NB4 (cell line): ENCODE data around the gene GGTA1.

Source experiments
- CTCF ChIP-seq: IDR thresholded peaks from one replicate; pipeline ENCODE4 v1.5.1; 2012; ENCODE audit warnings: low read depth, low read length
- MAX ChIP-seq: IDR thresholded peaks from 2 replicates; pipeline ENCODE4 v1.6.1; 2011; ENCODE audit warnings: low read depth, low read length
- MYC ChIP-seq: IDR thresholded peaks from 2 replicates; pipeline ENCODE4 v1.6.1; 2011; ENCODE audit warnings: low read depth, low read length
- POLR2A ChIP-seq: IDR thresholded peaks from 2 replicates; pipeline ENCODE4 v1.6.1; 2011; ENCODE audit warnings: mild to moderate bottlenecking; ENCODE audit not compliant: insufficient read length; ENCODE audit errors: extremely low read depth

GRCh38 chr9:121491111-121491510 is 8.5 kb downstream of the GGTA1 start:
- TF ChIP-seq CTCF (no peak), POLR2A (no peak), MAX (no peak), MYC (no peak)
